ENCODE measurements around the gene ACTN4. TPM values are rescaled to one million over a fixed set of nuclear protein-coding genes. Genes with fewer than 3 reads are reported as not detected.

Gene ACTN4
- total RNA-seq, 1 donor from 2014 or later = 975 TPM

GRCh38 chr19:38778733-38779132 is 131.3 kb downstream of the ACTN4 start:
- Mint-ChIP-seq H3K4me1 (ENCODE audit: low read depth, unreplicated experiment) (no peaks in the 10 kb centered on the region), H3K9me3 (ENCODE audit: unreplicated experiment) (no peaks in the 10 kb centered on the region), H3K36me3 (ENCODE audit: unreplicated experiment) (no peaks in the 10 kb centered on the region), H3K27me3 (ENCODE audit: unreplicated experiment) (no peaks in the 10 kb centered on the region), H3K4me3 (ENCODE audit: unreplicated experiment) (no peak overlapping the region), H3K27ac (ENCODE audit: unreplicated experiment) (no peak overlapping the region)
- DNase-seq = no peak
- TF ChIP-seq CTCF (IDR thresholded peaks at IDR 0.05; ENCODE audit: partially characterized antibody, unreplicated experiment) = no peak

- H3K9me3 Mint-ChIP-seq (ENCODE audit: unreplicated experiment) = no peaks in the 10 kb centered on the region
- DNase-seq = no peak
- TF ChIP-seq CTCF (IDR thresholded peaks at IDR 0.05; ENCODE audit: partially characterized antibody, unreplicated experiment) = no peak
- no peaks in the 10 kb centered on the region for H3K4me1 Mint-ChIP-seq (ENCODE audit: low read depth, unreplicated experiment)
- no peaks in the 10 kb centered on the region for H3K27me3 Mint-ChIP-seq (ENCODE audit: unreplicated experiment)
- no peak overlapping the region for H3K4me3 Mint-ChIP-seq (ENCODE audit: unreplicated experiment)
- no peaks in the 10 kb centered on the region for H3K36me3 Mint-ChIP-seq (ENCODE audit: unreplicated experiment)
- no peak overlapping the region for H3K27ac Mint-ChIP-seq (ENCODE audit: unreplicated experiment)
Measured at GRCh38 chr19:38780443-38780842, 133.0 kb downstream of the ACTN4 start.

GRCh38 chr19:38781058-38781457 is 133.6 kb downstream of the ACTN4 start:
- Mint-ChIP-seq H3K4me1 (ENCODE audit: low read depth, unreplicated experiment) (no peaks in the 10 kb centered on the region), H3K27me3 (ENCODE audit: unreplicated experiment) (no peaks in the 10 kb centered on the region), H3K4me3 (ENCODE audit: unreplicated experiment) (no peak overlapping the region), H3K27ac (ENCODE audit: unreplicated experiment) (no peak overlapping the region), H3K9me3 (ENCODE audit: unreplicated experiment) (no peaks in the 10 kb centered on the region), H3K36me3 (ENCODE audit: unreplicated experiment) (no peaks in the 10 kb centered on the region)
- no peak for TF ChIP-seq CTCF (IDR thresholded peaks at IDR 0.05; ENCODE audit: partially characterized antibody, unreplicated experiment)
- no peak for DNase-seq

Other genes with a start within 250 kb of the ACTN4 start
- 5.8 TPM for gene FAM98C, start 244.6 kb upstream of the ACTN4 start, total RNA-seq (ENCODE audit: unreplicated experiment)
- not detected for gene RASGRP4, start 221.4 kb upstream of the ACTN4 start, total RNA-seq (ENCODE audit: unreplicated experiment)
- gene RYR1, start 214.0 kb upstream of the ACTN4 start, total RNA-seq (ENCODE audit: unreplicated experiment) = 117 TPM
- gene MAP4K1, start 29.7 kb upstream of the ACTN4 start, total RNA-seq (ENCODE audit: unreplicated experiment) = 6.3 TPM
- gene EIF3K, start 28.5 kb upstream of the ACTN4 start, total RNA-seq (ENCODE audit: unreplicated experiment) = 247 TPM
- gene CAPN12, start 96.8 kb downstream of the ACTN4 start, total RNA-seq (ENCODE audit: unreplicated experiment) = 4.8 TPM
- gene LGALS7, start 125.9 kb downstream of the ACTN4 start, total RNA-seq (ENCODE audit: unreplicated experiment) = not detected
- not detected for gene LGALS7B, start 141.6 kb downstream of the ACTN4 start, total RNA-seq (ENCODE audit: unreplicated experiment)
- not detected for gene LGALS4, start 165.3 kb downstream of the ACTN4 start, total RNA-seq (ENCODE audit: unreplicated experiment)
- gene ECH1, start 184.1 kb downstream of the ACTN4 start, total RNA-seq (ENCODE audit: unreplicated experiment) = 77.8 TPM
- gene HNRNPL, start 202.3 kb downstream of the ACTN4 start, total RNA-seq (ENCODE audit: unreplicated experiment) = 371 TPM
- gene RINL, start 230.6 kb downstream of the ACTN4 start, total RNA-seq (ENCODE audit: unreplicated experiment) = 2.7 TPM